IMR-90 (cell line): ENCODE measurements around the gene GARNL3. TPM values are rescaled to one million over a fixed set of nuclear protein-coding genes. Genes with fewer than 3 reads are reported as not detected.

Experiments
- ATAC-seq: fragments of 200-7000 bp; cut with Tn5 transposase; 2 replicates; pipeline ENCODE4 v1.9.1; 2020; ENCODE audit warnings: low read depth, mild to moderate bottlenecking, moderate library complexity
- BruUV-seq: library from RNA; stranded (reverse); fragments of 400-500 nt; replicated peaks from 2 replicates; lab custom pipeline; 2021; lab: Mats Ljungman, UMichigan
- CTCF ChIA-PET: fragments of 300-600 bp; formaldehyde crosslinking; extraction: SDS; loops from one replicate; lab custom pipeline; 2021; ENCODE audit warnings: antibody characterized with exemption; lab: Yijun Ruan, JAX
- POLR2A ChIA-PET: fragments of 300-600 bp; sonication (Branson Sonifier 250); formaldehyde crosslinking; loops from one replicate; lab custom pipeline; 2022; ENCODE audit warnings: antibody characterized with exemption; ENCODE audit not compliant: unreplicated experiment; lab: Charles Lee
- DNase-seq: peaks from one replicate; pipeline ENCODE4 v3.0.0; 2013
- H2AFZ ChIP-seq: replicated peaks from 2 replicates; pipeline ENCODE3; 2013; ENCODE audit warnings: low read length, mild to moderate bottlenecking; ENCODE audit not compliant: poor library complexity
- H2AK5ac ChIP-seq: 2 replicates; pipeline ENCODE4 v1.6.1; 2013; ENCODE audit warnings: low read depth, low read length, inconsistent platforms
- H2AK9ac ChIP-seq: replicated peaks from 2 replicates; pipeline ENCODE3; 2013; ENCODE audit warnings: mild to moderate bottlenecking, low read depth, low read length, moderate library complexity; ENCODE audit not compliant: poor library complexity
- H2BK120ac ChIP-seq: 2 replicates; pipeline ENCODE4 v1.6.1; 2013; ENCODE audit warnings: low read depth, low read length, inconsistent platforms
- H2BK15ac ChIP-seq: 3 replicates; pipeline ENCODE4 v1.6.1; 2013; ENCODE audit warnings: low read depth, low read length, inconsistent platforms
- H2BK20ac ChIP-seq: 2 replicates; pipeline ENCODE4 v1.6.1; 2013; ENCODE audit warnings: low read depth, mild to moderate bottlenecking, inconsistent platforms, low read length, moderate library complexity
- H2BK5ac ChIP-seq: 2 replicates; pipeline ENCODE4 v1.6.1; 2013; ENCODE audit warnings: mild to moderate bottlenecking, low read depth, low read length, inconsistent platforms; ENCODE audit not compliant: poor library complexity, severe bottlenecking
- H3K14ac ChIP-seq: replicated peaks from 2 replicates; pipeline ENCODE4 v1.6.1; 2013; ENCODE audit warnings: low read depth, low read length, inconsistent platforms
- H3K18ac ChIP-seq: 2 replicates; pipeline ENCODE4 v1.6.1; 2013; ENCODE audit warnings: low read depth, low read length, control low read depth
- H3K23ac ChIP-seq: 2 replicates; pipeline ENCODE4 v1.6.1; 2013; ENCODE audit warnings: low read depth, low read length, inconsistent platforms
- H3K27ac ChIP-seq: 2 replicates; pipeline ENCODE4 v1.5.1; 2013; ENCODE audit warnings: mild to moderate bottlenecking, control low read depth, low read length; ENCODE audit not compliant: insufficient read depth
- H3K27me3 ChIP-seq: 2 replicates; pipeline ENCODE4 v1.6.1; 2013; ENCODE audit warnings: low read length; ENCODE audit not compliant: control insufficient read depth, insufficient read depth
- H3K36me3 ChIP-seq: 2 replicates; pipeline ENCODE4 v1.6.1; 2013; ENCODE audit warnings: low read length, mixed read lengths; ENCODE audit not compliant: control insufficient read depth, insufficient read depth
- H3K4ac ChIP-seq: 2 replicates; pipeline ENCODE4 v1.6.1; 2013; ENCODE audit warnings: low read depth, low read length, inconsistent platforms
- H3K4me1 ChIP-seq: 2 replicates; pipeline ENCODE4 v1.6.1; 2013; ENCODE audit warnings: low read length, mixed read lengths; ENCODE audit not compliant: control insufficient read depth, insufficient read depth
- H3K4me2 ChIP-seq: 2 replicates; pipeline ENCODE4 v1.6.1; 2013; ENCODE audit warnings: low read depth, mild to moderate bottlenecking, control low read depth, low read length, moderate library complexity
- H3K4me3 ChIP-seq: 2 replicates; pipeline ENCODE4 v1.5.1; 2013; ENCODE audit warnings: low read depth, mild to moderate bottlenecking, control low read depth, low read length, moderate library complexity; ENCODE audit not compliant: insufficient read depth
- H3K56ac ChIP-seq: 2 replicates; pipeline ENCODE4 v1.6.1; 2013; ENCODE audit warnings: low read length, inconsistent platforms; ENCODE audit not compliant: insufficient read depth; ENCODE audit errors: extremely low read depth
- H3K79me1 ChIP-seq, 2 experiments: 2 replicates each; pipeline ENCODE4 v1.6.1; 2013; ENCODE audit warnings: low read length in 2 of 2, inconsistent platforms in 1 of 2, low read depth in 1 of 2
- H3K9ac ChIP-seq: 2 replicates; pipeline ENCODE4 v1.6.1; 2013; ENCODE audit warnings: low read depth, low read length, control low read depth
- H3K9me1 ChIP-seq: 2 replicates; pipeline ENCODE4 v1.6.1; 2013; ENCODE audit warnings: low read length, inconsistent platforms; ENCODE audit not compliant: insufficient read depth
- H3K9me3 ChIP-seq: 2 replicates; pipeline ENCODE4 v1.6.1; 2013; ENCODE audit warnings: low read length; ENCODE audit not compliant: control insufficient read depth, insufficient read depth
- H4K20me1 ChIP-seq: 2 replicates; pipeline ENCODE4 v1.6.1; 2013; ENCODE audit warnings: low read length, inconsistent platforms; ENCODE audit not compliant: insufficient read depth
- H4K5ac ChIP-seq: 2 replicates; pipeline ENCODE4 v1.6.1; 2013; ENCODE audit warnings: mild to moderate bottlenecking, low read depth, low read length, control low read depth
- H4K8ac ChIP-seq, 2 experiments: 2 replicates each; pipeline ENCODE4 v1.6.1; 2013; ENCODE audit warnings: low read depth in 2 of 2, low read length in 2 of 2, control low read depth in 1 of 2, inconsistent platforms in 1 of 2
- H4K91ac ChIP-seq: 2 replicates; pipeline ENCODE4 v1.6.1; 2013; ENCODE audit warnings: low read depth, low read length, inconsistent platforms; ENCODE audit not compliant: insufficient read depth
- CHD1 ChIP-seq: IDR thresholded peaks from 2 replicates; pipeline ENCODE4 v1.6.1; 2012; ENCODE audit warnings: low read depth, low read length, improper control_type of control experiment
- CTCF ChIP-seq: conservative IDR thresholded peaks from 2 replicates; pipeline ENCODE4 v1.5.1; 2012; ENCODE audit warnings: mild to moderate bottlenecking, low read depth, low read length, improper control_type of control experiment
- ELK1 ChIP-seq: fragments of 150-350 bp; IDR thresholded peaks from 2 replicates; pipeline ENCODE4 v1.6.1; 2016; ENCODE audit warnings: low read depth, mild to moderate bottlenecking, low read length, moderate library complexity, borderline replicate concordance
- FOS ChIP-seq: fragments of 150-350 bp; IDR thresholded peaks from 2 replicates; pipeline ENCODE4 v1.6.1; 2016; ENCODE audit warnings: low read depth, low read length
- MAFK ChIP-seq: IDR thresholded peaks from 2 replicates; pipeline ENCODE4 v1.6.1; 2012; ENCODE audit warnings: low read depth, low read length, improper control_type of control experiment
- MAZ ChIP-seq: IDR thresholded peaks from 2 replicates; pipeline ENCODE4 v1.6.1; 2012; ENCODE audit warnings: low read depth, mild to moderate bottlenecking, low read length, improper control_type of control experiment, moderate library complexity, borderline replicate concordance
- MXI1 ChIP-seq: IDR thresholded peaks from 2 replicates; pipeline ENCODE4 v1.6.1; 2012; ENCODE audit warnings: low read depth, mild to moderate bottlenecking, low read length, moderate library complexity, borderline replicate concordance
- NFE2L2 ChIP-seq: fragments of 150-350 bp; IDR thresholded peaks from 2 replicates; pipeline ENCODE4 v1.6.1; 2016; ENCODE audit warnings: low read depth, mild to moderate bottlenecking, low read length
- POLR2A ChIP-seq: IDR thresholded peaks from 2 replicates; pipeline ENCODE4 v1.6.1; 2012; ENCODE audit warnings: mild to moderate bottlenecking, low read depth, low read length
- RAD21 ChIP-seq: IDR thresholded peaks from 2 replicates; pipeline ENCODE4 v1.6.1; 2012; ENCODE audit warnings: low read length, improper control_type of control experiment
- RCOR1 ChIP-seq: IDR thresholded peaks from 2 replicates; pipeline ENCODE4 v1.6.1; 2012; ENCODE audit warnings: mild to moderate bottlenecking, low read length, improper control_type of control experiment; ENCODE audit not compliant: insufficient replicate concordance
- RFX5 ChIP-seq: IDR thresholded peaks from 2 replicates; pipeline ENCODE4 v1.8.0; 2012; ENCODE audit warnings: low read depth, mild to moderate bottlenecking, low read length, moderate library complexity
- SMC3 ChIP-seq: fragments of 150-350 bp; IDR thresholded peaks from 2 replicates; pipeline ENCODE4 v1.6.1; 2016; ENCODE audit warnings: low read depth, mild to moderate bottlenecking, antibody characterized with exemption, low read length, moderate library complexity
- USF2 ChIP-seq: fragments of 150-350 bp; IDR thresholded peaks from 2 replicates; pipeline ENCODE4 v1.6.1; 2017; ENCODE audit warnings: mild to moderate bottlenecking, antibody characterized with exemption, low read length, low read depth
- WGBS, 2 experiments: methylation state at CpG; one replicate each; pipeline versions ENCODE4 v1.1.5 to v1.1.7; 2013; ENCODE audit warnings: missing lambda C conversion rate in 2 of 2; ENCODE audit not compliant: insufficient read length in 1 of 2; ENCODE audit errors: extremely low coverage in 2 of 2; 5-methylcytosine and 5-hydroxymethylcytosine counted together
- dilution Hi-C: fragments of 300-500 bp; cut with HindIII; formaldehyde crosslinking; loops from one replicate; pipeline ENCODE4 v1.14.3; 2018; ENCODE audit warnings: low sequenced_read_pairs; ENCODE audit not compliant: unreplicated experiment
- in situ Hi-C: fragments of 300-500 bp; cut with MboI; formaldehyde crosslinking; loops from 3 replicates; pipeline ENCODE4 v1.14.3; 2019; ENCODE audit warnings: low sequenced_read_pairs, inconsistent platforms, mixed read lengths
- intact Hi-C: fragments of 100-400 bp; cut with micrococcal nuclease; formaldehyde crosslinking; loops from 2 replicates; pipeline ENCODE4 v1.10.0; 2022
- polyA plus RNA-seq, 3 experiments: library from polyadenylated mRNA; depleted of rRNA; stranded (reverse); fragments of >200 nt; gene quantifications; 2 replicates each; pipeline ENCODE4 v1.2.3, GENCODE V29; 2012; ENCODE audit warnings: low replicate concordance in 1 of 3
- total RNA-seq: library from RNA; depleted of rRNA; stranded (reverse); fragments of >200 nt; gene quantifications from 2 replicates; pipeline ENCODE4 v1.2.3, GENCODE V29; 2012

Gene GARNL3
- total and polyA plus RNA-seq, 2 of the 4 experiments (the other 2 are of a cell fraction), result 1.9 to 5.0 TPM

GRCh38 chr9:127278372-127278771 is 13.8 kb downstream of the GARNL3 start:
- Histone ChIP-seq H3K79me1 (no peaks in the 10 kb centered on the region), H2BK20ac (no peak overlapping the region), H3K27ac (no peak overlapping the region), H4K8ac (no peak overlapping the region), H2BK120ac (no peak overlapping the region), H4K5ac (no peak overlapping the region), H4K91ac (no peak overlapping the region), H2BK15ac (no peak overlapping the region), H3K14ac (no peak overlapping the region), H2AK5ac (no peak overlapping the region), H2BK5ac (no peak overlapping the region), H3K9me3 (no peaks in the 10 kb centered on the region), H3K27me3 (no peaks in the 10 kb centered on the region; the same call in 1 of the 2 replicates), H3K9me1 (no peaks in the 10 kb centered on the region; the same call in 1 of the 2 replicates), H3K4ac (no peak overlapping the region), H3K4me1 (no peaks in the 10 kb centered on the region), H4K20me1 (no peaks in the 10 kb centered on the region), H3K4me2 (no peak overlapping the region), H3K9ac (no peak overlapping the region), H3K23ac (no peak overlapping the region), H2AK9ac (no peak overlapping the region), H3K18ac (no peak overlapping the region), H2AFZ (no peak overlapping the region), H3K4me3 (no peak overlapping the region), H3K36me3 (no peaks in the 10 kb centered on the region), H3K56ac (no peak overlapping the region)
- WGBS, 2 experiments, result no CpG with 5 or more reads among the region's 2 CpGs
- no peak for DNase-seq
- BruUV-seq, result no TSS peak
- intact Hi-C loops, result no loop called here
- CTCF ChIA-PET, result no interaction called here
- ATAC-seq, result no peak
- TF ChIP-seq ELK1 (no peak), NFE2L2 (no peak), MXI1 (no peak), CTCF (no peak), POLR2A (no peak), USF2 (no peak), CHD1 (no peak), RAD21 (no peak), RFX5 (no peak), SMC3 (no peak), RCOR1 (no peak), FOS (no peak), MAZ (no peak), MAFK (no peak)
- dilution Hi-C loops, result no loop called here
- POLR2A ChIA-PET, result no interaction called here
- in situ Hi-C loops, result no loop called here
